CD4-positive, alpha-beta memory T cell (primary cell): Measurements from ENCODE around the gene LYPD6B. TPM values are rescaled to one million over a fixed set of nuclear protein-coding genes. Genes with fewer than 3 reads are reported as not detected.

Experiments
- CTCF ChIA-PET: fragments of 350-600 bp; sonication (Branson Sonifier 250); formaldehyde crosslinking; loops from one replicate; lab custom pipeline; 2021; ENCODE audit warnings: inconsistent platforms; ENCODE audit not compliant: partially characterized antibody; lab: Charles Lee
- POLR2A ChIA-PET: fragments of 350-600 bp; sonication (Branson Sonifier 250); formaldehyde crosslinking; loops from one replicate; lab custom pipeline; 2021; ENCODE audit not compliant: partially characterized antibody; lab: Charles Lee
- DNase-seq, 5 donors: peaks; one replicate each; pipeline versions ENCODE4 v3.0.0 to v3.0.0-alpha.2; 2020 to 2022; ENCODE audit warnings: mixed read lengths in 1 of 5
- H3K27ac ChIP-seq: one replicate; pipeline ENCODE4 v1.7.0; 2013; ENCODE audit warnings: low read depth, low read length
- H3K27me3 ChIP-seq: 2 replicates; pipeline ENCODE4 v1.7.0; 2013; ENCODE audit warnings: mild to moderate bottlenecking, low read length, moderate library complexity; ENCODE audit not compliant: insufficient read depth
- H3K36me3 ChIP-seq: 2 replicates; pipeline ENCODE4 v1.7.0; 2013; ENCODE audit warnings: mild to moderate bottlenecking, low read length, moderate library complexity; ENCODE audit not compliant: insufficient read depth
- H3K4me1 ChIP-seq: 2 replicates; pipeline ENCODE4 v1.7.0; 2013; ENCODE audit warnings: mild to moderate bottlenecking, low read length, moderate library complexity; ENCODE audit not compliant: insufficient read depth
- H3K4me3 ChIP-seq, 2 donors: one replicate each; pipeline ENCODE4 v1.7.0; 2013; ENCODE audit warnings: low read length in 2 of 2, mild to moderate bottlenecking in 1 of 2
- H3K9me3 ChIP-seq, 2 donors: one replicate each; pipeline ENCODE4 v1.7.0; 2013; ENCODE audit warnings: low read length in 2 of 2, control low read depth in 1 of 2; ENCODE audit not compliant: control insufficient read depth in 1 of 2
- H3K27ac Mint-ChIP-seq, 7 donors: one replicate each; pipeline ENCODE4 v1.8.0; 2020 to 2021; ENCODE audit warnings: mixed read lengths in 7 of 7, mild to moderate bottlenecking in 6 of 7, inconsistent platforms in 3 of 7, moderate library complexity in 3 of 7
- H3K27me3 Mint-ChIP-seq, 2 donors: one replicate each; pipeline ENCODE4 v1.8.0; 2020 to 2021; ENCODE audit warnings: mixed read lengths in 2 of 2
- H3K36me3 Mint-ChIP-seq, 2 donors: one replicate each; pipeline ENCODE4 v1.8.0; 2020 to 2021; ENCODE audit warnings: mixed read lengths in 2 of 2, inconsistent platforms in 1 of 2, mild to moderate bottlenecking in 1 of 2
- H3K4me1 Mint-ChIP-seq, 4 donors: one replicate each; pipeline ENCODE4 v1.8.0; 2020 to 2021; ENCODE audit warnings: mixed read lengths in 4 of 4, mild to moderate bottlenecking in 1 of 4
- H3K4me3 Mint-ChIP-seq, 8 donors: one replicate each; pipeline ENCODE4 v1.8.0; 2020 to 2021; ENCODE audit warnings: mixed read lengths in 8 of 8, mild to moderate bottlenecking in 7 of 8, moderate library complexity in 6 of 8, inconsistent platforms in 3 of 8
- H3K9me3 Mint-ChIP-seq, 8 donors: one replicate each; pipeline ENCODE4 v1.8.0; 2020 to 2021; ENCODE audit warnings: mixed read lengths in 8 of 8, mild to moderate bottlenecking in 5 of 8, inconsistent platforms in 3 of 8, moderate library complexity in 1 of 8
- intact Hi-C: fragments of 100-400 bp; cut with micrococcal nuclease; formaldehyde crosslinking; loops from one replicate; pipeline ENCODE4 v1.15.1; 2023
- polyA plus RNA-seq, 2 donors: library from polyadenylated mRNA; unstranded; fragments of 300-500 nt; fragmentation: Illumina TruSeq; gene quantifications; one replicate each; pipeline ENCODE4 v1.2.3, GENCODE V29; 2021
- total RNA-seq, 2 experiments: library from RNA; stranded (reverse); gene quantifications; one replicate each; pipeline ENCODE4 v1.2.3, GENCODE V29; 2021

Gene LYPD6B
- total and polyA plus RNA-seq, 4 experiments from 2014 or later, result not detected

DNA sequence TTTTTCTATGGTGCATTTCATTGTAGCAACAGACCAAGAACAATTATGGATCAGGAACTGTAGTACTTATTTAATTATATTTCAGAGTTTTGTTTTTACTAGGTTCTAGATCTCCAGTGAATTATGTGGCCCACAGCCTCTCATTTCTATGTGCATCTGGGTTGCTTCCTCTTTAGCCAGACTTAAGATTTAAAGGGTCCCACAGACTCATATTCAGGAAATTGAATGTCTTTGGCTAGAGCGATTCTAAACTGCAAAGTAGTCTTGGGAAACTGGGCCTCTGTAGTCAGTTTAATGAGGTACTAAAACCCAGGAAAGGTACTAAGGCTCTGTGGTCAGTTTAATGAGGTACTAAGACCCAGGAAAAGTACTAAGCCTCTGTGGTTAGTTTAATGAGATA, 94.4 kb downstream of the LYPD6B start:
- CTCF ChIA-PET, result no interaction called here
- Mint-ChIP-seq H3K36me3 (no peaks in the 10 kb centered on the region), H3K9me3 (no peaks in the 10 kb centered on the region), H3K4me3 (no peak overlapping the region), H3K27ac (no peak overlapping the region), H3K27me3 (peaks cover 2 to 3% of the 10 kb centered on the region in 2 donors), H3K4me1 (peaks cover 0 to 3% (median 0%) of the 10 kb centered on the region in 4 donors)
- H3K36me3 ChIP-seq, result no peaks in the 10 kb centered on the region
- H3K9me3 ChIP-seq, result no peaks in the 10 kb centered on the region
- POLR2A ChIA-PET, result no interaction called here
- H3K4me3 ChIP-seq, result no peak overlapping the region
- no peaks in the 10 kb centered on the region for H3K27me3 ChIP-seq
- intact Hi-C loops, result no loop called here
- H3K27ac ChIP-seq, result no peak overlapping the region
- no peaks in the 10 kb centered on the region for H3K4me1 ChIP-seq
- no peak for DNase-seq

GRCh38 chr2:149134335-149134923, 95.9 kb downstream of the LYPD6B start:
- DNase-seq, result no peak
- no peaks in the 10 kb centered on the region for H3K9me3 Mint-ChIP-seq
- no peaks in the 10 kb centered on the region for H3K36me3 ChIP-seq
- intact Hi-C loops, result no loop called here
- H3K27ac Mint-ChIP-seq, result no peak overlapping the region
- H3K27me3 Mint-ChIP-seq, result peaks cover 2 to 3% of the 10 kb centered on the region in 2 donors
- H3K4me1 ChIP-seq, result no peaks in the 10 kb centered on the region
- H3K27ac ChIP-seq, result no peak overlapping the region
- H3K4me1 Mint-ChIP-seq, result peaks cover 0 to 3% (median 0%) of the 10 kb centered on the region in 4 donors
- no peaks in the 10 kb centered on the region for H3K9me3 ChIP-seq
- ChIA-PET CTCF (no interaction called here), POLR2A (no interaction called here)
- H3K36me3 Mint-ChIP-seq, result no peaks in the 10 kb centered on the region
- no peaks in the 10 kb centered on the region for H3K27me3 ChIP-seq
- H3K4me3 ChIP-seq, result no peak overlapping the region
- no peak overlapping the region for H3K4me3 Mint-ChIP-seq

- DNase-seq, result no peak
- POLR2A ChIA-PET, result no interaction called here
- no peaks in the 10 kb centered on the region for H3K9me3 ChIP-seq
- Mint-ChIP-seq H3K36me3 (no peaks in the 10 kb centered on the region), H3K4me3 (no peak overlapping the region), H3K27me3 (peaks cover 3 to 4% of the 10 kb centered on the region in 2 donors), H3K4me1 (no peaks in the 10 kb centered on the region), H3K9me3 (no peaks in the 10 kb centered on the region), H3K27ac (no peak overlapping the region)
- H3K4me1 ChIP-seq, result no peaks in the 10 kb centered on the region
- CTCF ChIA-PET, result no interaction called here
- intact Hi-C loops, result no loop called here
- H3K27ac ChIP-seq, result no peak overlapping the region
- H3K27me3 ChIP-seq, result no peaks in the 10 kb centered on the region
- H3K36me3 ChIP-seq, result no peaks in the 10 kb centered on the region
- no peak overlapping the region for H3K4me3 ChIP-seq
These were observed 97.6 kb downstream of the LYPD6B start for GRCh38 chr2:149136111-149136510.

DNA sequence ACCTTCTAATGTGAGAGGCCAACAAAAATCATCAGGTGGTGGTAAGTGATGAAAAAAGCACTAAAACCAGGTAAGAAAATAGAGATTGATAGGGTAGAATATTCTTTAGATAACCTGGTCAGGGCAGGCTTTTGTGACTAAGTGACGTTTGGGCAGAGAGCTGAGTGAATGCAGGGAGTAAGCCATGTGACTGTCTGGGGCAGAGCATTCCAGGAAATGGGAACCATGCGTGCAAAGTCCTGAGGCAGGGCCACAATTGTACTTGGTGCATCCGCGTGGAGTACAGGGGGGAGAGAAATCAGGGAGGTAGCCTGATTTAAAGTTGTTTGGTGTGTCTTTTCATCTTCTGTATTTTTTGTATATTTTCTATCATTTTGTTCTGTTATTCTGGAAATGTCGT, 102.5 kb downstream of the LYPD6B start:
- H3K27ac ChIP-seq, result no peak overlapping the region
- Mint-ChIP-seq H3K4me3 (no peak overlapping the region), H3K36me3 (no peaks in the 10 kb centered on the region), H3K4me1 (peaks cover 0 to 3% (median under 1%) of the 10 kb centered on the region in 4 donors), H3K9me3 (no peaks in the 10 kb centered on the region), H3K27ac (no peak overlapping the region), H3K27me3 (peaks cover 3 to 12% of the 10 kb centered on the region in 2 donors)
- ChIA-PET POLR2A (no interaction called here), CTCF (interaction anchor here (1.7 kb wide), 1 partner anchor 11 kb away, joined by 3 read pairs; no protein-coding TSS in a partner anchor)
- no peaks in the 10 kb centered on the region for H3K36me3 ChIP-seq
- H3K4me3 ChIP-seq, result no peak overlapping the region
- no peaks in the 10 kb centered on the region for H3K27me3 ChIP-seq
- intact Hi-C loops, result no loop called here
- H3K4me1 ChIP-seq, result no peaks in the 10 kb centered on the region
- no peaks in the 10 kb centered on the region for H3K9me3 ChIP-seq
- no peak for DNase-seq

GRCh38 chr2:149143734-149144133, 105.2 kb downstream of the LYPD6B start:
- H3K36me3 ChIP-seq, result no peaks in the 10 kb centered on the region
- intact Hi-C loops, result no loop called here
- peaks cover 0 to 3% (median under 1%) of the 10 kb centered on the region in 4 donors for H3K4me1 Mint-ChIP-seq
- H3K36me3 Mint-ChIP-seq, result no peaks in the 10 kb centered on the region
- no peaks in the 10 kb centered on the region for H3K9me3 ChIP-seq
- no peak overlapping the region for H3K27ac ChIP-seq
- H3K9me3 Mint-ChIP-seq, result no peaks in the 10 kb centered on the region
- H3K27me3 ChIP-seq, result no peaks in the 10 kb centered on the region
- ChIA-PET POLR2A (no interaction called here), CTCF (no interaction called here)
- DNase-seq, result no peak
- H3K27ac Mint-ChIP-seq, result no peak overlapping the region
- H3K4me1 ChIP-seq, result no peaks in the 10 kb centered on the region
- no peak overlapping the region for H3K4me3 ChIP-seq
- peaks cover 5 to 13% of the 10 kb centered on the region in 2 donors for H3K27me3 Mint-ChIP-seq
- no peak overlapping the region for H3K4me3 Mint-ChIP-seq

DNA sequence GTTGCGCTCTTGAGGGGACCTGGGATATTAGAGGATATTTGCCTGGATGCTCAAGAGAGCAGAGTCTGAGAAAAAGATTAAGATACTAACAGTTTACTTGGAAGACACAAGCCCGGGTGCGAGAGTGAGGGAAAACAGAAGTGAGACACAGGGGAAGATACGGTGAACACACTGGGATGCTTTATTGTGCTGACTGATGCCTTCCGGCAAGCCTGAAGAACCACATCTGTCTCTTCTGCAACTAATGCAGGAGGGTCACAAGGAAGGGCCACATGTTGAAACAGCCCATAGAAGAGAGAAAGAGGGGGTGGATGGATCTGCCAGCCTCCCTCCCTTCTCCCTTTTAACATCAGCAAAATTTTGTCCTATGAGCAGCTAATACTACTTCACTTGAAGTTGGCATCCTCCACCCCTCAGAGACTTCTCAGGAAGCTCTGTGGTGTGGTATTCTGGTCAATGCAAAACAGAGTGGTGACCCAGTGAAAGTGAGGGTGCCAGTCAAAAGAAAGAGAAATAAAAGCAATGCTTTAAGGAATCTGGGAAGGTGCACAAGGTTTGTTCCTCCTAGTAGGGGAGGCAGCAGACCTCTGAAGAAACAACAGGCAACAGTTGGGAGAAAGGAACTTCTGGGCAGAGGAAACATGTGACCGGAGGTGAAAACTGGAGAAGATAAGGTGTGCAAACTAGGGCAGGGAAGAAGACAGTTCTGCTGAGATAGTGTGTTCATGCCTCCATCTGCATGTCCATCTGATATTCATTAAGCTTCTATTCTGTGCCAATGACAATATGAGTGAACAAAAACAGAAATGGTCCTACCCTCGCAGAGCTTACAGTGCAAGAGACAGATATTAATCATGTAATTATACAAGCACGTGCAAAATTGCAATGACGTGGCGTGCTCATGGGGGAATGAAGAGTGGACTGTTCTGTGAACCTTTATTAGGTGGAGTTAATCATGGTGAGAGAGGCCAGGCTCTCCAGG, 107.1 kb downstream of the LYPD6B start:
- Histone ChIP-seq H3K4me3 (no peak overlapping the region), H3K27ac (no peak overlapping the region), H3K9me3 (no peaks in the 10 kb centered on the region), H3K27me3 (no peaks in the 10 kb centered on the region), H3K36me3 (no peaks in the 10 kb centered on the region), H3K4me1 (no peaks in the 10 kb centered on the region)
- peaks cover 7 to 11% of the 10 kb centered on the region in 2 donors for H3K27me3 Mint-ChIP-seq
- H3K27ac Mint-ChIP-seq, result no peak overlapping the region
- H3K4me1 Mint-ChIP-seq, result peaks cover 0 to 3% (median under 1%) of the 10 kb centered on the region in 4 donors
- no peaks in the 10 kb centered on the region for H3K36me3 Mint-ChIP-seq
- no peaks in the 10 kb centered on the region for H3K9me3 Mint-ChIP-seq
- H3K4me3 Mint-ChIP-seq, result no peak overlapping the region
- intact Hi-C loops, result no loop called here
- ChIA-PET CTCF (interaction anchor here (0.6 kb wide), 1 partner anchor 10 kb away, joined by 3 read pairs; no protein-coding TSS in a partner anchor), POLR2A (no interaction called here)
- DNase-seq, result no peak

DNA sequence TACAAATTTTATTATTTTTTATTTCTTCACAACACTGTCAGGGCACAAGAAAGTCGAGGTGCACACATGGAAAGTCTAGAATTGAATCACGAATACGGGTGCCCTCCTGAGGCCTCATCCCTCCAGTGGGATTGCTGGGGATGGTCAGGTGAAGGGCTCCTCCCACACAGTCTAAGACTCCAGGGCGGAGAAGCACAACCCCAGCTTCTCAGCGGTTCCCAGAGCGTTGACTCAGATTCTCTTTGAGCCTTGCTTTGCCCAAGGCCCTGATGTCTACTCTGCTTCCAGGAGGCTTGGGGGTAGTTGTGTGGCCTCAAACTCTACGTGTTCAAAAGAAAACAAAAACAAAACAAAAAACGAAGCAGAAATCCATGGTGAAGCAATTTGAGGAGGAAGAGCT, 108.4 kb downstream of the LYPD6B start:
- CTCF ChIA-PET, result no interaction called here
- POLR2A ChIA-PET, result no interaction called here
- Histone ChIP-seq H3K27ac (no peak overlapping the region), H3K27me3 (no peaks in the 10 kb centered on the region), H3K4me1 (no peaks in the 10 kb centered on the region), H3K9me3 (no peaks in the 10 kb centered on the region), H3K36me3 (no peaks in the 10 kb centered on the region), H3K4me3 (no peak overlapping the region)
- DNase-seq, result no peak
- no peaks in the 10 kb centered on the region for H3K9me3 Mint-ChIP-seq
- H3K27me3 Mint-ChIP-seq, result peaks cover 7 to 11% of the 10 kb centered on the region in 2 donors
- intact Hi-C loops, result no loop called here
- H3K4me1 Mint-ChIP-seq, result peaks cover 0 to 3% (median under 1%) of the 10 kb centered on the region in 4 donors
- H3K4me3 Mint-ChIP-seq, result no peak overlapping the region
- H3K36me3 Mint-ChIP-seq, result no peaks in the 10 kb centered on the region
- no peak overlapping the region for H3K27ac Mint-ChIP-seq
